HCT116 (cell line): ENCODE results near the gene TNFRSF8. TPM values are rescaled to one million over a fixed set of nuclear protein-coding genes. Genes with fewer than 3 reads are reported as not detected.

Source experiments
- ATAC-seq: fragments of 200-7000 bp; cut with Tn5 transposase; 2 replicates; pipeline ENCODE4 v1.9.1; 2020; ENCODE audit warnings: mild to moderate bottlenecking, moderate library complexity
- BruUV-seq: library from RNA; stranded (reverse); fragments of 400-500 nt; replicated peaks from 2 replicates; lab custom pipeline; 2021; lab: Mats Ljungman, UMichigan
- CTCF ChIA-PET: fragments of 300-600 bp; sonication (Branson Sonifier 250); formaldehyde crosslinking; loops from one replicate; lab custom pipeline; 2021; ENCODE audit warnings: antibody characterized with exemption; lab: Charles Lee
- POLR2A ChIA-PET: fragments of 300-600, 350-600 bp; sonication (Branson Sonifier 250); formaldehyde crosslinking; loops from one replicate; lab custom pipeline; 2021; ENCODE audit warnings: antibody characterized with exemption; lab: Charles Lee
- RAD21 ChIA-PET, 2 experiments: fragments of 300-600 bp; sonication (Branson Sonifier 250); formaldehyde crosslinking; loops; one replicate each; lab custom pipeline; 2023; ENCODE audit warnings: low total read pairs in 2 of 2; ENCODE audit not compliant: uncharacterized antibody in 2 of 2, unreplicated experiment in 2 of 2, low non-redundant PET in 1 of 2; lab: Charles Lee
- DNase-seq: peaks from one replicate; pipeline ENCODE4 v3.0.0-alpha.2; 2010; ENCODE audit warnings: low read depth, low spot score
- H2AFZ ChIP-seq: fragments of 200-600 bp; shearing (Covaris generic), sonication (generic); 2 replicates; pipeline ENCODE4 v1.6.1; 2017; ENCODE audit warnings: low read depth, mixed run types, mixed read lengths, antibody characterized with exemption, low read length; ENCODE audit not compliant: poor library complexity, severe bottlenecking
- H3K27ac ChIP-seq: 2 replicates; pipeline ENCODE4 v1.5.1; 2012; ENCODE audit warnings: low read depth, low read length
- H3K27me3 ChIP-seq: fragments of 200-600 bp; sonication (generic); 2 replicates; pipeline ENCODE4 v1.6.1; 2016; ENCODE audit warnings: mixed run types, low read length, mixed read lengths; ENCODE audit not compliant: insufficient read depth
- H3K36me3 ChIP-seq, 2 experiments: fragments of 200-500 bp in 1 of 2; fragments of 200-600 bp in 1 of 2; sonication (Bioruptor generic) in 1 of 2; sonication (generic) in 1 of 2; 2 replicates each; pipeline versions ENCODE4 v1.5.1 to v1.6.1; 2014 to 2016; ENCODE audit warnings: low read length in 2 of 2, inconsistent platforms in 1 of 2, mixed read lengths in 1 of 2, mixed run types in 1 of 2; ENCODE audit not compliant: insufficient read depth in 2 of 2, control insufficient read depth in 1 of 2
- H3K4me1 ChIP-seq, 2 experiments: fragments of 200-600 bp in 1 of 2; sonication (generic) in 1 of 2; 2 replicates each; pipeline versions ENCODE4 v1.5.1 to v1.6.1; 2012 to 2017; ENCODE audit warnings: low read length in 2 of 2, inconsistent platforms in 1 of 2, mild to moderate bottlenecking in 1 of 2, mixed read lengths in 1 of 2, mixed run types in 1 of 2, moderate library complexity in 1 of 2; ENCODE audit not compliant: insufficient read depth in 2 of 2, control insufficient read depth in 1 of 2
- H3K4me2 ChIP-seq: fragments of 200-600 bp; sonication (generic); 2 replicates; pipeline ENCODE4 v1.6.1; 2017; ENCODE audit warnings: mixed run types, low read length, mixed read lengths
- H3K4me3 ChIP-seq, 2 experiments: fragments of 200-600 bp in 1 of 2; sonication (generic) in 1 of 2; replicated peaks in 1 of 2; 2 replicates each; pipeline ENCODE4 v1.5.1; 2011 to 2016; ENCODE audit warnings: low read length in 2 of 2, control low read depth in 1 of 2, low read depth in 1 of 2, mild to moderate bottlenecking in 1 of 2, mixed read lengths in 1 of 2, mixed run types in 1 of 2
- H3K79me2 ChIP-seq: fragments of 200-600 bp; sonication (generic); 2 replicates; pipeline ENCODE4 v1.6.1; 2017; ENCODE audit warnings: mild to moderate bottlenecking, mixed run types, low read length, moderate library complexity, mixed read lengths; ENCODE audit not compliant: insufficient read depth
- H3K9ac ChIP-seq: fragments of 200-600 bp; sonication (generic); 2 replicates; pipeline ENCODE4 v1.6.1; 2016; ENCODE audit warnings: low read length, mixed read lengths
- H3K9me2 ChIP-seq: fragments of 200-600 bp; sonication (generic), shearing (Covaris generic); 2 replicates; pipeline ENCODE4 v1.6.1; 2017; ENCODE audit warnings: mixed run types, mild to moderate bottlenecking, moderate library complexity; ENCODE audit not compliant: insufficient read depth
- H3K9me3 ChIP-seq, 2 experiments: fragments of 200-500 bp in 1 of 2; fragments of 200-600 bp in 1 of 2; sonication (Bioruptor generic) in 1 of 2; sonication (generic) in 1 of 2; 2 replicates each; pipeline ENCODE4 v1.6.1; 2014 to 2017; ENCODE audit warnings: low read length in 2 of 2, mixed read lengths in 2 of 2, inconsistent platforms in 1 of 2, low read depth in 1 of 2, mild to moderate bottlenecking in 1 of 2, mixed run types in 1 of 2, moderate library complexity in 1 of 2; ENCODE audit not compliant: control insufficient read depth in 1 of 2, insufficient read depth in 1 of 2
- H4K20me1 ChIP-seq: fragments of 200-600 bp; sonication (generic), shearing (Covaris generic); 2 replicates; pipeline ENCODE4 v1.6.1; 2017; ENCODE audit warnings: mixed run types, mild to moderate bottlenecking, moderate library complexity; ENCODE audit not compliant: insufficient read depth
- CBX3 ChIP-seq: IDR thresholded peaks from 2 replicates; pipeline ENCODE4 v1.6.1; 2012; ENCODE audit warnings: low read depth
- CEBPB ChIP-seq: IDR thresholded peaks from 2 replicates; pipeline ENCODE4 v1.6.1; 2012; ENCODE audit warnings: low read depth
- EZH2 ChIP-seq: fragments of 200-600 bp; sonication (generic); IDR thresholded peaks from 2 replicates; pipeline ENCODE4 v1.6.1; 2017; ENCODE audit warnings: antibody characterized with exemption, mixed run types
- FOSL1 ChIP-seq: IDR thresholded peaks from 2 replicates; pipeline ENCODE4 v1.6.1; 2012; ENCODE audit warnings: low read depth
- MAX ChIP-seq: IDR thresholded peaks from 2 replicates; pipeline ENCODE4 v1.6.1; 2012
- POLR2AphosphoS5 ChIP-seq: IDR thresholded peaks from 2 replicates; pipeline ENCODE4 v1.6.1; 2011; ENCODE audit warnings: mild to moderate bottlenecking, low read depth, low read length, moderate library complexity
- REST ChIP-seq: IDR thresholded peaks from 2 replicates; pipeline ENCODE4 v1.6.1; 2012; ENCODE audit warnings: low read depth
- SIN3A ChIP-seq: IDR thresholded peaks from 2 replicates; pipeline ENCODE4 v1.6.1; 2012; ENCODE audit warnings: low read depth
- SP1 ChIP-seq: IDR thresholded peaks from 2 replicates; pipeline ENCODE4 v1.6.1; 2012; ENCODE audit warnings: low read depth
- ZFX ChIP-seq: fragments of 450-650 bp; IDR thresholded peaks from 2 replicates; pipeline ENCODE4 v1.6.1; 2017
- ZNF274 ChIP-seq: fragments of 200-500 bp; sonication (Bioruptor generic); IDR thresholded peaks from 2 replicates; pipeline ENCODE4 v1.6.1; 2014; ENCODE audit warnings: mild to moderate bottlenecking, low read depth, low read length, inconsistent platforms
- intact Hi-C: fragments of 100-400 bp; cut with micrococcal nuclease; formaldehyde crosslinking; loops from 2 replicates; pipeline ENCODE4 v1.10.0; 2022
- total RNA-seq: library from RNA; stranded (reverse); gene quantifications from one replicate; pipeline ENCODE4 v1.2.1, GENCODE V29; 2021; ENCODE audit not compliant: unreplicated experiment

The TNFRSF8 gene
- total RNA-seq, 1 experiment from 2014 or later: 0.17 TPM

DNA sequence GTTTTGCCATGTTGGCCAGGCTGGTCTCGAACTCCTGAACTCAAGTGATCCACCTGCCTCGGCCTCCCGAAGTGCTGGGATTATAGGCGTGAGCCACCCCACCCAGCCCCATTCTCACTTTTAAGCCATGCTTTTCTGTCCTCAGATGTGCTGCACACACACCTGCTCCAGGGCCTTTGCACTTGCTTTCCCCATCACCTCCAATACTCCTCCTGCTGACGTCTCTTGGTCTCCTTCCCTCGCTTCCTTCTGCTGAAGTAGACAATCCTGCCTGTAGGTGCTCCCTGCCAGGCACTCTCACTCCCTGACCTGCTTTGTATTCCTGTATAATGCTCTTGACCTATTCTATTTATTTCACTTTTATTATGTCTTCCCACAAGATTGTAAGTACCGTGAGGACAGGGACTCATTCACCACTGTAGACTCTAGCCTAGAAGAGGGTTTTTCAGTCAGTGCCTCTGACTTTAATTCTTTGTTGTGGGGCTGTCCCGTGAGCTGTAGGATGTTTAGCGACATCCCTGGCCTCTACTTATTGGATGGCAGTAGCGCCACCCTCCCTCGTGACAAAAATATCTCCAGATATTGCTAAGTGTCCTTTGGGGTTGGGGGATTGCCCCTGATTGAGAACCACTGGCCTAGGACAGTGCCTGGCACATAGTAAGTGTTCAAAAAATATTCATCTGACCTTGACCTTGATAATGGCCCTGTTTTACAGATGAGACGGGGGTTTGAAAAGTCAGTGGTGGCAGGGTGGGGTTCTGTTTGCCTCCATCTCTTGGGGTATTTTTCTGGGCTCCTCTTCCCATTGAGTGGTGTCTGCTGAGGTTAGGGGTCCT, 108.3 kb downstream of the TNFRSF8 start:
- no peaks in the 10 kb centered on the region for H4K20me1 ChIP-seq
- H2AFZ ChIP-seq: no peak overlapping the region
- RAD21 ChIA-PET: no interaction called here
- H3K4me3 ChIP-seq: no peak overlapping the region
- no TSS peak for BruUV-seq
- H3K9me2 ChIP-seq: no peaks in the 10 kb centered on the region
- no peaks in the 10 kb centered on the region for H3K9me3 ChIP-seq
- POLR2A ChIA-PET: no interaction called here
- H3K79me2 ChIP-seq: no peaks in the 10 kb centered on the region
- H3K4me1 ChIP-seq: peaks cover 0 to 3% of the 10 kb centered on the region in 2 experiments; a peak in 1 of 4 replicates
- no peak overlapping the region for H3K27ac ChIP-seq
- H3K36me3 ChIP-seq: no peaks in the 10 kb centered on the region
- CTCF ChIA-PET: no interaction called here
- H3K9ac ChIP-seq: no peak overlapping the region
- no peak for TF ChIP-seq REST
- TF ChIP-seq ZNF274: no peak
- no peak for TF ChIP-seq MAX
- no peak for TF ChIP-seq ZFX
- TF ChIP-seq SP1: no peak
- TF ChIP-seq POLR2AphosphoS5: no peak
- TF ChIP-seq EZH2: no peak
- TF ChIP-seq CBX3: no peak
- TF ChIP-seq CEBPB: no peak
- no peak for TF ChIP-seq SIN3A
- no peak for TF ChIP-seq FOSL1
- no peak overlapping the region for H3K4me2 ChIP-seq
- ATAC-seq: no peak
- no peaks in the 10 kb centered on the region for H3K27me3 ChIP-seq
- DNase-seq: no peak
- intact Hi-C loops: no loop called here
